Endometrial microvascular endothelial cells (primary cell): ENCODE data around the gene SPAG8. TPM values are rescaled to one million over a fixed set of nuclear protein-coding genes. Genes with fewer than 3 reads are reported as not detected.

ENCODE experiments used
- total RNA-seq: library from RNA; depleted of rRNA; stranded (reverse); fragments of >200 nt; gene quantifications from one replicate; pipeline ENCODE4 v1.2.3, GENCODE V29; 2015; ENCODE audit errors: inconsistent ontology term

SPAG8 gene
- total RNA-seq, 1 donor from 2014 or later: not detected

Other genes with a start within 250 kb of the SPAG8 start
- 12.9 TPM for gene TESK1, start 207.0 kb downstream of the SPAG8 start, total RNA-seq
- not detected for gene CD72, start 193.8 kb downstream of the SPAG8 start, total RNA-seq
- gene SIT1, start 161.3 kb downstream of the SPAG8 start, total RNA-seq: not detected
- 269 TPM for gene RMRP, start 154.2 kb downstream of the SPAG8 start, total RNA-seq
- gene CCDC107, start 154.0 kb downstream of the SPAG8 start, total RNA-seq: 5.0 TPM
- 2.8 TPM for gene ARHGEF39, start 147.1 kb downstream of the SPAG8 start, total RNA-seq
- not detected for gene CA9, start 138.3 kb downstream of the SPAG8 start, total RNA-seq
- 99.1 TPM for gene TPM2, start 122.3 kb downstream of the SPAG8 start, total RNA-seq
- 358 TPM for gene TLN1, start 80.1 kb downstream of the SPAG8 start, total RNA-seq
- gene CREB3, start 79.6 kb downstream of the SPAG8 start, total RNA-seq: 64.9 TPM
- gene GBA2, start 63.0 kb downstream of the SPAG8 start, total RNA-seq: 51.3 TPM
- gene RGP1, start 63.0 kb downstream of the SPAG8 start, total RNA-seq: 17.2 TPM
- 5.3 TPM for gene MSMP, start 58.0 kb downstream of the SPAG8 start, total RNA-seq
- 18.3 TPM for gene NPR2, start 20.7 kb downstream of the SPAG8 start, total RNA-seq
- gene HINT2, start 2.8 kb upstream of the SPAG8 start, total RNA-seq: 53.3 TPM
- gene FAM221B, start 16.5 kb upstream of the SPAG8 start, total RNA-seq: not detected
- gene TMEM8B, start 17.0 kb upstream of the SPAG8 start, total RNA-seq: 0.09 TPM
- not detected for gene OR13J1, start 58.1 kb upstream of the SPAG8 start, total RNA-seq
- gene HRCT1, start 93.9 kb upstream of the SPAG8 start, total RNA-seq: 0.19 TPM
- 34.1 TPM for gene SPAAR, start 97.2 kb upstream of the SPAG8 start, total RNA-seq
- gene OR2S2, start 145.9 kb upstream of the SPAG8 start, total RNA-seq: not detected
- gene RECK, start 224.7 kb upstream of the SPAG8 start, total RNA-seq: 13.6 TPM